ENCODE measurements around the gene ZEB2.
A peak's percentile ranks its signal among the peaks of the same experiment; 100 is the strongest.
"Not testable (repeated sequence)": the region's sequence is repeated elsewhere in the genome, so short reads cannot be mapped to it uniquely, and the experiment has no call there.

The ZEB2 gene

GRCh38 chr2:144376460-144376859, 143.5 kb downstream of the ZEB2 start:
- DNase-seq, result no peak

GRCh38 chr2:144374163-144374661, 145.7 kb downstream of the ZEB2 start:
- DNase-seq, result no peak

- no peak for DNase-seq
Measured at GRCh38 chr2:144372410-144373080, 147.4 kb downstream of the ZEB2 start.

GRCh38 chr2:144370937-144371584, 148.9 kb downstream of the ZEB2 start:
- DNase-seq, result no peak

- no peak for DNase-seq
Measured at GRCh38 chr2:144369416-144369815, 150.5 kb downstream of the ZEB2 start.

GRCh38 chr2:144366825-144367429, 153.0 kb downstream of the ZEB2 start:
- no peak for DNase-seq

GRCh38 chr2:144364944-144365738, 154.8 kb downstream of the ZEB2 start:
- DNase-seq, result no peak

- not testable (repeated sequence) for DNase-seq
Measured at GRCh38 chr2:144364247-144364646, 155.7 kb downstream of the ZEB2 start.

- no peak for DNase-seq
Measured at GRCh38 chr2:144362401-144362800, 157.5 kb downstream of the ZEB2 start.

- DNase-seq, result no peak
Measured at GRCh38 chr2:144361742-144362141, 158.2 kb downstream of the ZEB2 start.

- no peak for DNase-seq
Measured at GRCh38 chr2:144359684-144360083, 160.2 kb downstream of the ZEB2 start.

- DNase-seq, result peak; percentile 42
Measured at GRCh38 chr2:144358979-144359541, 160.9 kb downstream of the ZEB2 start.

GRCh38 chr2:144358374-144358964, 161.4 kb downstream of the ZEB2 start:
- no peak for DNase-seq

- DNase-seq, result no peak
Measured at GRCh38 chr2:144357623-144358373, 162.1 kb downstream of the ZEB2 start.

GRCh38 chr2:144356402-144356801, 163.5 kb downstream of the ZEB2 start:
- DNase-seq, result no peak

GRCh38 chr2:144354953-144355352, 165.0 kb downstream of the ZEB2 start:
- DNase-seq, result no peak

- DNase-seq, result no peak
Measured at GRCh38 chr2:144351687-144352086, 168.2 kb downstream of the ZEB2 start.

- no peak for DNase-seq
Measured at GRCh38 chr2:144350151-144350802, 169.6 kb downstream of the ZEB2 start.

GRCh38 chr2:144349674-144350073, 170.2 kb downstream of the ZEB2 start:
- no peak for DNase-seq

- DNase-seq, result no peak
Measured at GRCh38 chr2:144348846-144349245, 171.1 kb downstream of the ZEB2 start.

- no peak for DNase-seq
Measured at GRCh38 chr2:144346229-144346628, 173.7 kb downstream of the ZEB2 start.
